WTC11 (cell line): Measurements from ENCODE around the gene PLK4.

Source experiments
- ATF3 ChIP-seq: sonication (generic); formaldehyde crosslinking; conservative IDR thresholded peaks from 2 replicates; pipeline ENCODE4 v1.8.1; 2022; ENCODE audit warnings: mild to moderate bottlenecking, missing genetic modification reagents
- CREM ChIP-seq: sonication (generic); formaldehyde crosslinking; IDR thresholded peaks from 2 replicates; pipeline ENCODE4 v1.8.1; 2022; ENCODE audit warnings: mild to moderate bottlenecking, missing genetic modification reagents, moderate library complexity
- ETV6 ChIP-seq: sonication (generic); formaldehyde crosslinking; IDR thresholded peaks from 2 replicates; pipeline ENCODE4 v1.8.1; 2022; ENCODE audit warnings: mild to moderate bottlenecking, missing genetic modification reagents
- NFATC4 ChIP-seq: fragments of 250-450 bp; sonication (Bioruptor Pico); IDR thresholded peaks from 2 replicates; pipeline ENCODE4 v1.9.0; 2021; ENCODE audit warnings: mild to moderate bottlenecking
- NFE2L1 ChIP-seq: sonication (generic); formaldehyde crosslinking; IDR thresholded peaks from 2 replicates; pipeline ENCODE4 v1.8.1; 2023; ENCODE audit warnings: missing genetic modification reagents
- NFYB ChIP-seq: sonication (generic); formaldehyde crosslinking; conservative IDR thresholded peaks from 2 replicates; pipeline ENCODE4 v1.8.0; 2022; ENCODE audit warnings: low read depth, missing genetic modification reagents
- SP1 ChIP-seq: sonication (generic); formaldehyde crosslinking; conservative IDR thresholded peaks from 2 replicates; pipeline ENCODE4 v1.8.1; 2022; ENCODE audit warnings: missing genetic modification reagents
- TEAD4 ChIP-seq: sonication (generic); formaldehyde crosslinking; IDR thresholded peaks from 2 replicates; pipeline ENCODE4 v1.8.0; 2022; ENCODE audit warnings: mild to moderate bottlenecking, missing genetic modification reagents
- ZNF121 ChIP-seq: sonication (generic); formaldehyde crosslinking; IDR thresholded peaks from 2 replicates; pipeline ENCODE4 v1.8.0; 2023; ENCODE audit warnings: missing genetic modification reagents
- TF ChIP-seq, protein P1 (sequence below): fragments of 200-600 bp; IDR thresholded peaks from 2 replicates; pipeline ENCODE4 v1.8.0; 2022; ENCODE audit warnings: antibody characterized with exemption

GRCh38 chr4:127868196-127868595, 12.5 kb upstream of the PLK4 start:
- TF ChIP-seq, protein P1, sequence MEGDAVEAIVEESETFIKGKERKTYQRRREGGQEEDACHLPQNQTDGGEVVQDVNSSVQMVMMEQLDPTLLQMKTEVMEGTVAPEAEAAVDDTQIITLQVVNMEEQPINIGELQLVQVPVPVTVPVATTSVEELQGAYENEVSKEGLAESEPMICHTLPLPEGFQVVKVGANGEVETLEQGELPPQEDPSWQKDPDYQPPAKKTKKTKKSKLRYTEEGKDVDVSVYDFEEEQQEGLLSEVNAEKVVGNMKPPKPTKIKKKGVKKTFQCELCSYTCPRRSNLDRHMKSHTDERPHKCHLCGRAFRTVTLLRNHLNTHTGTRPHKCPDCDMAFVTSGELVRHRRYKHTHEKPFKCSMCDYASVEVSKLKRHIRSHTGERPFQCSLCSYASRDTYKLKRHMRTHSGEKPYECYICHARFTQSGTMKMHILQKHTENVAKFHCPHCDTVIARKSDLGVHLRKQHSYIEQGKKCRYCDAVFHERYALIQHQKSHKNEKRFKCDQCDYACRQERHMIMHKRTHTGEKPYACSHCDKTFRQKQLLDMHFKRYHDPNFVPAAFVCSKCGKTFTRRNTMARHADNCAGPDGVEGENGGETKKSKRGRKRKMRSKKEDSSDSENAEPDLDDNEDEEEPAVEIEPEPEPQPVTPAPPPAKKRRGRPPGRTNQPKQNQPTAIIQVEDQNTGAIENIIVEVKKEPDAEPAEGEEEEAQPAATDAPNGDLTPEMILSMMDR = no peak
- TF ChIP-seq TEAD4 (CRISPR knock-in tag) = no peak
- TF ChIP-seq NFATC4 (CRISPR knock-in tag) = no peak
- no peak for TF ChIP-seq CREM (CRISPR knock-in tag)
- no peak for TF ChIP-seq NFYB
- no peak for TF ChIP-seq SP1 (CRISPR knock-in tag)
- TF ChIP-seq ZNF121 (CRISPR knock-in tag) = no peak
- TF ChIP-seq ETV6 (CRISPR knock-in tag) = no peak
- TF ChIP-seq NFE2L1 = no peak
- no peak for TF ChIP-seq ATF3 (CRISPR knock-in tag)
